Activated CD8-positive, alpha-beta T cell treated with anti-CD3 and anti-CD28 coated beads, Interleukin-2, amount 10 ng/mL, durations not matched to agents 7 days and 5 days (primary cell): Measurements from ENCODE around the gene PPIL3. TPM values are rescaled to one million over a fixed set of nuclear protein-coding genes. Genes with fewer than 3 reads are reported as not detected.
A peak's percentile ranks its signal among the peaks of the same experiment; 100 is the strongest.

ENCODE experiments used
- ATAC-seq: fragments of 150-1000 bp; cut with Tn5 transposase; one replicate; pipeline ENCODE4 v1.10.0; 2021; ENCODE audit warnings: moderate library complexity
- CTCF ChIA-PET: fragments of 350-600 bp; sonication (Branson Sonifier 250); formaldehyde crosslinking; loops from one replicate; lab custom pipeline; 2021; ENCODE audit warnings: antibody characterized with exemption; lab: Charles Lee
- POLR2A ChIA-PET: fragments of 350-600 bp; sonication (Branson Sonifier 250); formaldehyde crosslinking; loops from one replicate; lab custom pipeline; 2021; ENCODE audit warnings: antibody characterized with exemption; lab: Charles Lee
- DNase-seq: peaks from one replicate; pipeline ENCODE4 v3.0.0-alpha.2; 2020
- H3K27ac Mint-ChIP-seq: one replicate; pipeline ENCODE4 v1.8.0; 2021; ENCODE audit warnings: mild to moderate bottlenecking, mixed read lengths
- H3K27me3 Mint-ChIP-seq: one replicate; pipeline ENCODE4 v1.8.0; 2021; ENCODE audit warnings: low read depth, mixed read lengths
- H3K36me3 Mint-ChIP-seq: one replicate; pipeline ENCODE4 v1.8.0; 2021; ENCODE audit warnings: low read depth, mixed read lengths
- H3K4me1 Mint-ChIP-seq: one replicate; pipeline ENCODE4 v1.8.0; 2021; ENCODE audit warnings: low read depth, mixed read lengths
- H3K4me3 Mint-ChIP-seq: one replicate; pipeline ENCODE4 v1.8.0; 2021; ENCODE audit warnings: mild to moderate bottlenecking, mixed read lengths
- H3K9me3 Mint-ChIP-seq: one replicate; pipeline ENCODE4 v1.8.0; 2022; ENCODE audit warnings: mixed read lengths; ENCODE audit not compliant: insufficient read depth
- total RNA-seq, 2 experiments: library from RNA; stranded (reverse); gene quantifications; one replicate each; pipeline ENCODE4 v1.2.3, GENCODE V29; 2021

Gene PPIL3
- total RNA-seq, 2 experiments from 2014 or later, result 81.6 to 82.9 TPM

- ChIA-PET CTCF (interaction anchor here (1.9 kb wide), 1 partner anchor 147 kb away, joined by 5 read pairs; no protein-coding TSS in a partner anchor), POLR2A (interaction anchor here (1.1 to 2.0 kb wide), 3 partner anchors 27 to 29 kb away, joined by 3 to 6 read pairs (median 6); partner anchors contain the start of genes NIF3L1 and PPIL3)
- Mint-ChIP-seq H3K27ac (peak overlapping the region; percentile 76), H3K4me3 (peak overlapping the region; percentile 95), H3K27me3 (no peaks in the 10 kb centered on the region), H3K9me3 (no peaks in the 10 kb centered on the region), H3K4me1 (peaks cover 56% of the 10 kb centered on the region), H3K36me3 (peaks cover 82% of the 10 kb centered on the region)
- peak; percentile 40 for DNase-seq
- ATAC-seq, result no peak
Observed at GRCh38 chr2:200860092-200860795, 28.6 kb downstream of the PPIL3 start.

- H3K4me3 Mint-ChIP-seq, result no peak overlapping the region
- ChIA-PET POLR2A (interaction anchor here (0.8 to 1.9 kb wide), 4 partner anchors 12 to 42 kb away, joined by 3 to 5 read pairs (median 4); partner anchors contain the start of gene NIF3L1), CTCF (no interaction called here)
- H3K27ac Mint-ChIP-seq, result no peak overlapping the region
- no peak for DNase-seq
- no peaks in the 10 kb centered on the region for H3K9me3 Mint-ChIP-seq
- no peaks in the 10 kb centered on the region for H3K27me3 Mint-ChIP-seq
- H3K36me3 Mint-ChIP-seq, result peaks cover 85% of the 10 kb centered on the region
- ATAC-seq, result no peak
- peaks cover 49% of the 10 kb centered on the region for H3K4me1 Mint-ChIP-seq
Observed at GRCh38 chr2:200856806-200857205, 32.1 kb downstream of the PPIL3 start.

GRCh38 chr2:200852605-200853004 lies 36.3 kb downstream of the PPIL3 start:
- no peak for ATAC-seq
- Mint-ChIP-seq H3K27me3 (no peaks in the 10 kb centered on the region), H3K27ac (no peak overlapping the region), H3K4me1 (peaks cover 14% of the 10 kb centered on the region), H3K9me3 (no peaks in the 10 kb centered on the region), H3K4me3 (no peak overlapping the region), H3K36me3 (peaks cover 64% of the 10 kb centered on the region)
- POLR2A ChIA-PET, result interaction anchor here (0.8 to 2.2 kb wide), 3 partner anchors 9 to 38 kb away, joined by 3 to 13 read pairs (median 5); partner anchors contain the start of gene CLK1
- no peak for DNase-seq
- CTCF ChIA-PET, result no interaction called here

GRCh38 chr2:200851398-200852248 lies 37.3 kb downstream of the PPIL3 start:
- H3K4me1 Mint-ChIP-seq, result peaks cover 7% of the 10 kb centered on the region
- no peak overlapping the region for H3K4me3 Mint-ChIP-seq
- ChIA-PET CTCF (interaction anchor here (0.6 kb wide), 1 partner anchor 27 kb away, joined by 3 read pairs; no protein-coding TSS in a partner anchor), POLR2A (interaction anchor here (2.0 to 2.2 kb wide), 2 partner anchors 12 to 37 kb away, joined by 5 to 13 read pairs; partner anchors contain the start of gene CLK1)
- H3K27me3 Mint-ChIP-seq, result no peaks in the 10 kb centered on the region
- DNase-seq (no peak), ATAC-seq (no peak)
- no peaks in the 10 kb centered on the region for H3K9me3 Mint-ChIP-seq
- peaks cover 54% of the 10 kb centered on the region for H3K36me3 Mint-ChIP-seq
- H3K27ac Mint-ChIP-seq, result no peak overlapping the region

- DNase-seq, result no peak
- ATAC-seq, result no peak
- H3K9me3 Mint-ChIP-seq, result no peaks in the 10 kb centered on the region
- H3K27ac Mint-ChIP-seq, result peak overlapping the region; percentile 26
- H3K36me3 Mint-ChIP-seq, result peaks cover 48% of the 10 kb centered on the region
- CTCF ChIA-PET, result no interaction called here
- H3K4me1 Mint-ChIP-seq, result peaks cover 2% of the 10 kb centered on the region
- POLR2A ChIA-PET, result no interaction called here
- no peaks in the 10 kb centered on the region for H3K27me3 Mint-ChIP-seq
- H3K4me3 Mint-ChIP-seq, result no peak overlapping the region
Observed at GRCh38 chr2:200850512-200851256, 38.2 kb downstream of the PPIL3 start.

- Mint-ChIP-seq H3K9me3 (no peaks in the 10 kb centered on the region), H3K27me3 (no peaks in the 10 kb centered on the region), H3K27ac (no peak overlapping the region), H3K36me3 (peaks cover 29% of the 10 kb centered on the region), H3K4me3 (no peak overlapping the region), H3K4me1 (no peaks in the 10 kb centered on the region)
- ATAC-seq (no peak), DNase-seq (no peak)
- CTCF ChIA-PET, result interaction anchor here (1.2 to 1.4 kb wide), 2 partner anchors 26 to 31 kb away, joined by 3 to 5 read pairs; no protein-coding TSS in a partner anchor
- POLR2A ChIA-PET, result interaction anchor here (1.0 kb wide), 1 partner anchor 30 kb away, joined by 3 read pairs; no protein-coding TSS in a partner anchor
Observed at GRCh38 chr2:200847939-200848338, 40.9 kb downstream of the PPIL3 start.

GRCh38 chr2:200847269-200847668 lies 41.6 kb downstream of the PPIL3 start:
- Mint-ChIP-seq H3K27me3 (no peaks in the 10 kb centered on the region), H3K27ac (no peak overlapping the region), H3K4me3 (no peak overlapping the region), H3K36me3 (peaks cover 22% of the 10 kb centered on the region), H3K4me1 (no peaks in the 10 kb centered on the region), H3K9me3 (no peaks in the 10 kb centered on the region)
- ATAC-seq (no peak), DNase-seq (no peak)
- ChIA-PET CTCF (no interaction called here), POLR2A (interaction anchor here (1.1 kb wide), 1 partner anchor 26 kb away, joined by 3 read pairs; no protein-coding TSS in a partner anchor)

GRCh38 chr2:200845669-200846325 lies 43.1 kb downstream of the PPIL3 start:
- ATAC-seq, result no peak
- Mint-ChIP-seq H3K36me3 (peaks cover 8% of the 10 kb centered on the region), H3K4me3 (no peak overlapping the region), H3K9me3 (no peaks in the 10 kb centered on the region), H3K4me1 (no peaks in the 10 kb centered on the region), H3K27me3 (no peaks in the 10 kb centered on the region), H3K27ac (no peak overlapping the region)
- ChIA-PET POLR2A (interaction anchor here (1.1 to 1.7 kb wide), 2 partner anchors 10 to 28 kb away, joined by 3 to 5 read pairs; no protein-coding TSS in a partner anchor), CTCF (interaction anchor here (1.2 to 1.5 kb wide), 2 partner anchors 24 to 133 kb away, joined by 3 to 4 read pairs; no protein-coding TSS in a partner anchor)
- no peak for DNase-seq

- ATAC-seq (peak; percentile 7), DNase-seq (no peak)
- Mint-ChIP-seq H3K9me3 (no peaks in the 10 kb centered on the region), H3K4me3 (no peak overlapping the region), H3K27ac (no peak overlapping the region), H3K36me3 (peaks cover 2% of the 10 kb centered on the region), H3K4me1 (no peaks in the 10 kb centered on the region), H3K27me3 (no peaks in the 10 kb centered on the region)
- ChIA-PET CTCF (interaction anchor here (1.2 to 1.5 kb wide), 2 partner anchors 23 to 132 kb away, joined by 3 to 4 read pairs; no protein-coding TSS in a partner anchor), POLR2A (interaction anchor here (1.1 to 1.7 kb wide), 2 partner anchors 11 to 27 kb away, joined by 3 to 5 read pairs; no protein-coding TSS in a partner anchor)
Observed at GRCh38 chr2:200845194-200845593, 43.7 kb downstream of the PPIL3 start.
